ENCODE data around the gene GMNC.

- no peak for TF ChIP-seq POLR2A (IDR thresholded peaks at IDR 0.05)
- no peak for TF ChIP-seq CTCF (IDR thresholded peaks at IDR 0.05)
Observed at GRCh38 chr3:190865419-190865818, 2.9 kb upstream of the GMNC start.

Data from lower leg skin (tissue), 3 donors.